ENCODE measurements around the gene RHEB. TPM values are rescaled to one million over a fixed set of nuclear protein-coding genes. Genes with fewer than 3 reads are reported as not detected.

RHEB gene
- total and polyA plus RNA-seq, 2 of the 4 experiments (the other 2 are of a cell fraction) = 19.7 to 67.2 TPM

DNA sequence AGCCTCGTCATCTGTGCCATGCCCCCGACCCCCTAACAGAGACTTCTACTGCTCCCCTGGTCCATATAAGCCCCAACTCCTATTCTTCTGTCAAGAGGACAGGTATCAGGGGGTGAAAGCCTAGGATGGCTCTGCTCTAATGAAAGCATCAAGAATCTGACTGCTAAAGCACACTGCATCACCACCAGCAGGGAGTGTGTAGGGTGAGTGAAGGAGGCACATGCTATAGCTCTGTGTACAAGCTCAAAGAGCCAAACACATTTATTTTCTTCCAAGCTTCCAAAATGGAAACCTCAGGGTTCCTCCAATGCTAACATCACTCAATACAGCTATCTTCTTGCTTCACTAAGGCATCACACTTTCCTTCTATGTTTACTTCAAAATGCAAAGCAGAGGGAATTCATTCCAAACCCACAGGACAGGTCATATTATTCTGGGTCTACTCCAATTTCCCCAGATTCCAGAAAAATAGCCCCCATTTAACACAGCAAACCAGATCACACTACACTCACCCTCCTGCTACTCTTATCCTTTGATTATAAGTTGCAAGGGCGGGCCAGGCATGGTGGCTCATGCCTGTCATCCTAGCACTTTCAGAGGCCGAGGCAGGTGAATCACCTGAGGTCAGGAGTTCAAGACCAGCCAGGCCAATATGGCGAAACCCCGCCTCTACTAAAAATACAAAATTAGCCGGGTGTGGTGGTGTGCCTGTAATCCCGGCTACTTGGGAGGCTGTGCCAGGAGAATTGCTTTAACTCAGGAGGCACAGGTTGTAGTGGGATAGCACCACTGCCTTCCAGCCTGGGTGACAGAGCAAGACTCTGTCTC lies 36.6 kb downstream of the RHEB start:
- Histone ChIP-seq H4K20me1 (ENCODE audit: insufficient read depth, low read length) (peaks cover 14% of the 10 kb centered on the region; the same call in 1 of the 2 replicates), H2AFZ (replicated peaks; ENCODE audit: low read length, poor library complexity) (no peak overlapping the region), H3K4me1 (ENCODE audit: control insufficient read depth, insufficient read depth, low read length) (peaks cover 18% of the 10 kb centered on the region), H3K27me3 (ENCODE audit: control insufficient read depth, insufficient read depth, low read length) (no peaks in the 10 kb centered on the region), H3K18ac (ENCODE audit: low read depth, low read length) (no peak overlapping the region), H3K23ac (ENCODE audit: low read depth, low read length) (no peak overlapping the region), H3K4me3 (ENCODE audit: insufficient read depth, low read depth, low read length) (no peak overlapping the region), H4K91ac (ENCODE audit: insufficient read depth, low read depth, low read length) (no peak overlapping the region), H3K4me2 (ENCODE audit: low read depth, low read length) (no peak overlapping the region), H2BK120ac (ENCODE audit: low read depth, low read length) (no peak overlapping the region), H3K27ac (ENCODE audit: insufficient read depth, low read length) (no peak overlapping the region), H2BK5ac (ENCODE audit: low read depth, low read length, poor library complexity, severe bottlenecking) (no peak overlapping the region), H3K9me3 (ENCODE audit: control insufficient read depth, insufficient read depth, low read length) (no peaks in the 10 kb centered on the region), H2BK20ac (ENCODE audit: low read depth, low read length) (no peak overlapping the region), H3K9ac (ENCODE audit: low read depth, low read length) (no peak overlapping the region), H3K4ac (ENCODE audit: low read depth, low read length) (no peak overlapping the region), H4K8ac (ENCODE audit: low read depth in 2 of 2, low read length in 2 of 2) (no peak overlapping the region), H2BK15ac (ENCODE audit: low read depth, low read length) (no peak overlapping the region), H4K5ac (ENCODE audit: low read depth, low read length) (no peak overlapping the region), H3K56ac (ENCODE audit: extremely low read depth, insufficient read depth, low read length) (no peak overlapping the region), H3K9me1 (ENCODE audit: insufficient read depth, low read length) (peaks cover 12% of the 10 kb centered on the region; the same call in 1 of the 2 replicates), H2AK5ac (ENCODE audit: low read depth, low read length) (no peak overlapping the region), H3K14ac (replicated peaks; ENCODE audit: low read depth, low read length) (no peak overlapping the region), H3K36me3 (ENCODE audit: control insufficient read depth, insufficient read depth, low read length) (peaks cover 26% of the 10 kb centered on the region), H3K79me1 (ENCODE audit: low read depth in 1 of 2, low read length in 2 of 2) (peaks cover 53 to 75% of the 10 kb centered on the region in 2 experiments), H2AK9ac (replicated peaks; ENCODE audit: low read depth, low read length, poor library complexity) (no peak overlapping the region)
- ChIA-PET CTCF (interaction anchor here (0.6 to 1.1 kb wide), 2 partner anchors 10 to 18 kb away, joined by 3 to 4 read pairs; no protein-coding TSS in a partner anchor), POLR2A (ENCODE audit: unreplicated experiment) (no interaction called here)
- no peak for ATAC-seq (ENCODE audit: low read depth)
- in situ Hi-C loops (cut with MboI; ENCODE audit: low sequenced_read_pairs) = no loop called here
- no peak for DNase-seq
- no TSS peak for BruUV-seq (replicated peaks)
- dilution Hi-C loops (cut with HindIII; ENCODE audit: low sequenced_read_pairs, unreplicated experiment) = no loop called here
- no CpG with 5 or more reads among the region's 8 CpGs for WGBS, 2 experiments (ENCODE audit: extremely low coverage in 2 of 2, insufficient read length in 1 of 2)
- intact Hi-C loops (cut with micrococcal nuclease) = loop anchor here (10.0 kb wide), 1 partner anchor 72 kb away; no protein-coding TSS in a partner anchor
- no peak for TF ChIP-seq MAZ (IDR thresholded peaks at IDR 0.05; ENCODE audit: borderline replicate concordance, low read depth, low read length)
- TF ChIP-seq NFE2L2 (IDR thresholded peaks at IDR 0.05; ENCODE audit: low read depth, low read length) = no peak
- no peak for TF ChIP-seq USF2 (IDR thresholded peaks at IDR 0.05; ENCODE audit: low read depth, low read length)
- TF ChIP-seq RFX5 (IDR thresholded peaks at IDR 0.05; ENCODE audit: low read depth, low read length) = no peak
- no peak for TF ChIP-seq CHD1 (IDR thresholded peaks at IDR 0.05; ENCODE audit: low read depth, low read length)
- no peak for TF ChIP-seq CEBPB (IDR thresholded peaks at IDR 0.05; ENCODE audit: low read depth, low read length)
- TF ChIP-seq SMC3 (IDR thresholded peaks at IDR 0.05; ENCODE audit: low read depth, low read length) = no peak
- no peak for TF ChIP-seq RAD21 (IDR thresholded peaks at IDR 0.05; ENCODE audit: low read length)
- TF ChIP-seq CTCF (conservative IDR thresholded peaks at IDR 0.05; ENCODE audit: low read depth, low read length) = no peak
- TF ChIP-seq MAFK (IDR thresholded peaks at IDR 0.05; ENCODE audit: low read depth, low read length) = no peak
- no peak for TF ChIP-seq MXI1 (IDR thresholded peaks at IDR 0.05; ENCODE audit: borderline replicate concordance, low read depth, low read length)
- TF ChIP-seq POLR2A (IDR thresholded peaks at IDR 0.05; ENCODE audit: low read depth, low read length) = no peak
- TF ChIP-seq RCOR1 (IDR thresholded peaks at IDR 0.05; ENCODE audit: insufficient replicate concordance, low read length) = no peak
- TF ChIP-seq FOS (IDR thresholded peaks at IDR 0.05; ENCODE audit: low read depth, low read length) = no peak
- no peak for TF ChIP-seq ELK1 (IDR thresholded peaks at IDR 0.05; ENCODE audit: borderline replicate concordance, low read depth, low read length)
